ELF-1 (cell line): ENCODE results near the gene BARX1.
"Not testable (repeated sequence)": the region's sequence is repeated elsewhere in the genome, so short reads cannot be mapped to it uniquely, and the experiment has no call there.

Experiments used
- DNase-seq: peaks from one replicate; pipeline ENCODE4 v3.0.0-alpha.2; 2016; ENCODE audit warnings: low read depth, low spot score

The BARX1 gene

GRCh38 chr9:93951655-93952118, 3.5 kb downstream of the BARX1 start:
- DNase-seq = no peak

- peak; percentile 73 for DNase-seq
Observed at GRCh38 chr9:93950619-93951601, 4.2 kb downstream of the BARX1 start.

GRCh38 chr9:93949694-93950449, 5.3 kb downstream of the BARX1 start:
- DNase-seq = no peak

GRCh38 chr9:93949073-93949693, 6.0 kb downstream of the BARX1 start:
- no peak for DNase-seq

- no peak for DNase-seq
Observed at GRCh38 chr9:93948441-93949072, 6.6 kb downstream of the BARX1 start.

- no peak for DNase-seq
Observed at GRCh38 chr9:93947409-93948070, 7.6 kb downstream of the BARX1 start.

- no peak for DNase-seq
Observed at GRCh38 chr9:93946338-93946712, 8.8 kb downstream of the BARX1 start.

GRCh38 chr9:93945400-93946337, 9.5 kb downstream of the BARX1 start:
- DNase-seq = no peak

- no peak for DNase-seq
Observed at GRCh38 chr9:93944011-93944410, 11.1 kb downstream of the BARX1 start.

- no peak for DNase-seq
Observed at GRCh38 chr9:93942161-93942560, 13.0 kb downstream of the BARX1 start.

- no peak for DNase-seq
Observed at GRCh38 chr9:93941493-93941892, 13.7 kb downstream of the BARX1 start.

GRCh38 chr9:93940951-93941350, 14.2 kb downstream of the BARX1 start:
- no peak for DNase-seq

GRCh38 chr9:93939589-93939988, 15.6 kb downstream of the BARX1 start:
- not testable (repeated sequence) for DNase-seq

- DNase-seq = no peak
Observed at GRCh38 chr9:93937193-93937592, 18.0 kb downstream of the BARX1 start.

GRCh38 chr9:93931905-93932304, 23.2 kb downstream of the BARX1 start:
- no peak for DNase-seq

GRCh38 chr9:93930070-93930469, 25.1 kb downstream of the BARX1 start:
- DNase-seq = peak; percentile 18

GRCh38 chr9:93929231-93929630, 25.9 kb downstream of the BARX1 start:
- DNase-seq = no peak

- no peak for DNase-seq
Observed at GRCh38 chr9:93922535-93922934, 32.6 kb downstream of the BARX1 start.

GRCh38 chr9:93920131-93920800, 34.9 kb downstream of the BARX1 start:
- DNase-seq = no peak
